IMR-90 (cell line): Measurements from ENCODE around the gene ACTBL2. TPM values are rescaled to one million over a fixed set of nuclear protein-coding genes. Genes with fewer than 3 reads are reported as not detected.

Source experiments
- ATAC-seq: fragments of 200-7000 bp; cut with Tn5 transposase; 2 replicates; pipeline ENCODE4 v1.9.1; 2020; ENCODE audit warnings: low read depth, mild to moderate bottlenecking, moderate library complexity
- BruUV-seq: library from RNA; stranded (reverse); fragments of 400-500 nt; replicated peaks from 2 replicates; lab custom pipeline; 2021; lab: Mats Ljungman, UMichigan
- CTCF ChIA-PET: fragments of 300-600 bp; formaldehyde crosslinking; extraction: SDS; loops from one replicate; lab custom pipeline; 2021; ENCODE audit warnings: antibody characterized with exemption; lab: Yijun Ruan, JAX
- POLR2A ChIA-PET: fragments of 300-600 bp; sonication (Branson Sonifier 250); formaldehyde crosslinking; loops from one replicate; lab custom pipeline; 2022; ENCODE audit warnings: antibody characterized with exemption; ENCODE audit not compliant: unreplicated experiment; lab: Charles Lee
- DNase-seq: peaks from one replicate; pipeline ENCODE4 v3.0.0; 2013
- H2AFZ ChIP-seq: replicated peaks from 2 replicates; pipeline ENCODE3; 2013; ENCODE audit warnings: low read length, mild to moderate bottlenecking; ENCODE audit not compliant: poor library complexity
- H2AK5ac ChIP-seq: 2 replicates; pipeline ENCODE4 v1.6.1; 2013; ENCODE audit warnings: low read depth, low read length, inconsistent platforms
- H2AK9ac ChIP-seq: replicated peaks from 2 replicates; pipeline ENCODE3; 2013; ENCODE audit warnings: mild to moderate bottlenecking, low read depth, low read length, moderate library complexity; ENCODE audit not compliant: poor library complexity
- H2BK120ac ChIP-seq: 2 replicates; pipeline ENCODE4 v1.6.1; 2013; ENCODE audit warnings: low read depth, low read length, inconsistent platforms
- H2BK15ac ChIP-seq: 3 replicates; pipeline ENCODE4 v1.6.1; 2013; ENCODE audit warnings: low read depth, low read length, inconsistent platforms
- H2BK20ac ChIP-seq: 2 replicates; pipeline ENCODE4 v1.6.1; 2013; ENCODE audit warnings: low read depth, mild to moderate bottlenecking, inconsistent platforms, low read length, moderate library complexity
- H2BK5ac ChIP-seq: 2 replicates; pipeline ENCODE4 v1.6.1; 2013; ENCODE audit warnings: mild to moderate bottlenecking, low read depth, low read length, inconsistent platforms; ENCODE audit not compliant: poor library complexity, severe bottlenecking
- H3K14ac ChIP-seq: replicated peaks from 2 replicates; pipeline ENCODE4 v1.6.1; 2013; ENCODE audit warnings: low read depth, low read length, inconsistent platforms
- H3K18ac ChIP-seq: 2 replicates; pipeline ENCODE4 v1.6.1; 2013; ENCODE audit warnings: low read depth, low read length, control low read depth
- H3K23ac ChIP-seq: 2 replicates; pipeline ENCODE4 v1.6.1; 2013; ENCODE audit warnings: low read depth, low read length, inconsistent platforms
- H3K27ac ChIP-seq: 2 replicates; pipeline ENCODE4 v1.5.1; 2013; ENCODE audit warnings: mild to moderate bottlenecking, control low read depth, low read length; ENCODE audit not compliant: insufficient read depth
- H3K27me3 ChIP-seq: 2 replicates; pipeline ENCODE4 v1.6.1; 2013; ENCODE audit warnings: low read length; ENCODE audit not compliant: control insufficient read depth, insufficient read depth
- H3K36me3 ChIP-seq: 2 replicates; pipeline ENCODE4 v1.6.1; 2013; ENCODE audit warnings: low read length, mixed read lengths; ENCODE audit not compliant: control insufficient read depth, insufficient read depth
- H3K4ac ChIP-seq: 2 replicates; pipeline ENCODE4 v1.6.1; 2013; ENCODE audit warnings: low read depth, low read length, inconsistent platforms
- H3K4me1 ChIP-seq: 2 replicates; pipeline ENCODE4 v1.6.1; 2013; ENCODE audit warnings: low read length, mixed read lengths; ENCODE audit not compliant: control insufficient read depth, insufficient read depth
- H3K4me2 ChIP-seq: 2 replicates; pipeline ENCODE4 v1.6.1; 2013; ENCODE audit warnings: low read depth, mild to moderate bottlenecking, control low read depth, low read length, moderate library complexity
- H3K4me3 ChIP-seq: 2 replicates; pipeline ENCODE4 v1.5.1; 2013; ENCODE audit warnings: low read depth, mild to moderate bottlenecking, control low read depth, low read length, moderate library complexity; ENCODE audit not compliant: insufficient read depth
- H3K56ac ChIP-seq: 2 replicates; pipeline ENCODE4 v1.6.1; 2013; ENCODE audit warnings: low read length, inconsistent platforms; ENCODE audit not compliant: insufficient read depth; ENCODE audit errors: extremely low read depth
- H3K79me1 ChIP-seq, 2 experiments: 2 replicates each; pipeline ENCODE4 v1.6.1; 2013; ENCODE audit warnings: low read length in 2 of 2, inconsistent platforms in 1 of 2, low read depth in 1 of 2
- H3K9ac ChIP-seq: 2 replicates; pipeline ENCODE4 v1.6.1; 2013; ENCODE audit warnings: low read depth, low read length, control low read depth
- H3K9me1 ChIP-seq: 2 replicates; pipeline ENCODE4 v1.6.1; 2013; ENCODE audit warnings: low read length, inconsistent platforms; ENCODE audit not compliant: insufficient read depth
- H3K9me3 ChIP-seq: 2 replicates; pipeline ENCODE4 v1.6.1; 2013; ENCODE audit warnings: low read length; ENCODE audit not compliant: control insufficient read depth, insufficient read depth
- H4K20me1 ChIP-seq: 2 replicates; pipeline ENCODE4 v1.6.1; 2013; ENCODE audit warnings: low read length, inconsistent platforms; ENCODE audit not compliant: insufficient read depth
- H4K5ac ChIP-seq: 2 replicates; pipeline ENCODE4 v1.6.1; 2013; ENCODE audit warnings: mild to moderate bottlenecking, low read depth, low read length, control low read depth
- H4K8ac ChIP-seq, 2 experiments: 2 replicates each; pipeline ENCODE4 v1.6.1; 2013; ENCODE audit warnings: low read depth in 2 of 2, low read length in 2 of 2, control low read depth in 1 of 2, inconsistent platforms in 1 of 2
- H4K91ac ChIP-seq: 2 replicates; pipeline ENCODE4 v1.6.1; 2013; ENCODE audit warnings: low read depth, low read length, inconsistent platforms; ENCODE audit not compliant: insufficient read depth
- CHD1 ChIP-seq: IDR thresholded peaks from 2 replicates; pipeline ENCODE4 v1.6.1; 2012; ENCODE audit warnings: low read depth, low read length, improper control_type of control experiment
- FOS ChIP-seq: fragments of 150-350 bp; IDR thresholded peaks from 2 replicates; pipeline ENCODE4 v1.6.1; 2016; ENCODE audit warnings: low read depth, low read length
- MAFK ChIP-seq: IDR thresholded peaks from 2 replicates; pipeline ENCODE4 v1.6.1; 2012; ENCODE audit warnings: low read depth, low read length, improper control_type of control experiment
- MAZ ChIP-seq: IDR thresholded peaks from 2 replicates; pipeline ENCODE4 v1.6.1; 2012; ENCODE audit warnings: low read depth, mild to moderate bottlenecking, low read length, improper control_type of control experiment, moderate library complexity, borderline replicate concordance
- MXI1 ChIP-seq: IDR thresholded peaks from 2 replicates; pipeline ENCODE4 v1.6.1; 2012; ENCODE audit warnings: low read depth, mild to moderate bottlenecking, low read length, moderate library complexity, borderline replicate concordance
- RCOR1 ChIP-seq: IDR thresholded peaks from 2 replicates; pipeline ENCODE4 v1.6.1; 2012; ENCODE audit warnings: mild to moderate bottlenecking, low read length, improper control_type of control experiment; ENCODE audit not compliant: insufficient replicate concordance
- WGBS, 2 experiments: methylation state at CpG; one replicate each; pipeline versions ENCODE4 v1.1.5 to v1.1.7; 2013; ENCODE audit warnings: missing lambda C conversion rate in 2 of 2; ENCODE audit not compliant: insufficient read length in 1 of 2; ENCODE audit errors: extremely low coverage in 2 of 2; 5-methylcytosine and 5-hydroxymethylcytosine counted together
- dilution Hi-C: fragments of 300-500 bp; cut with HindIII; formaldehyde crosslinking; loops from one replicate; pipeline ENCODE4 v1.14.3; 2018; ENCODE audit warnings: low sequenced_read_pairs; ENCODE audit not compliant: unreplicated experiment
- in situ Hi-C: fragments of 300-500 bp; cut with MboI; formaldehyde crosslinking; loops from 3 replicates; pipeline ENCODE4 v1.14.3; 2019; ENCODE audit warnings: low sequenced_read_pairs, inconsistent platforms, mixed read lengths
- intact Hi-C: fragments of 100-400 bp; cut with micrococcal nuclease; formaldehyde crosslinking; loops from 2 replicates; pipeline ENCODE4 v1.10.0; 2022
- polyA plus RNA-seq, 3 experiments: library from polyadenylated mRNA; depleted of rRNA; stranded (reverse); fragments of >200 nt; gene quantifications; 2 replicates each; pipeline ENCODE4 v1.2.3, GENCODE V29; 2012; ENCODE audit warnings: low replicate concordance in 1 of 3
- total RNA-seq: library from RNA; depleted of rRNA; stranded (reverse); fragments of >200 nt; gene quantifications from 2 replicates; pipeline ENCODE4 v1.2.3, GENCODE V29; 2012
- TF ChIP-seq, protein P1 (sequence below): conservative IDR thresholded peaks from 2 replicates; pipeline ENCODE4 v1.5.1; 2012; ENCODE audit warnings: mild to moderate bottlenecking, low read depth, low read length, improper control_type of control experiment
- TF ChIP-seq, protein P2 (sequence below): fragments of 150-350 bp; IDR thresholded peaks from 2 replicates; pipeline ENCODE4 v1.6.1; 2017; ENCODE audit warnings: mild to moderate bottlenecking, antibody characterized with exemption, low read length, low read depth
- TF ChIP-seq, protein P3 (sequence below): fragments of 150-350 bp; IDR thresholded peaks from 2 replicates; pipeline ENCODE4 v1.6.1; 2016; ENCODE audit warnings: low read depth, mild to moderate bottlenecking, low read length, moderate library complexity, borderline replicate concordance

The ACTBL2 gene
- total and polyA plus RNA-seq, 2 of the 4 experiments (the other 2 are of a cell fraction) = 0.29 to 1.6 TPM

DNA sequence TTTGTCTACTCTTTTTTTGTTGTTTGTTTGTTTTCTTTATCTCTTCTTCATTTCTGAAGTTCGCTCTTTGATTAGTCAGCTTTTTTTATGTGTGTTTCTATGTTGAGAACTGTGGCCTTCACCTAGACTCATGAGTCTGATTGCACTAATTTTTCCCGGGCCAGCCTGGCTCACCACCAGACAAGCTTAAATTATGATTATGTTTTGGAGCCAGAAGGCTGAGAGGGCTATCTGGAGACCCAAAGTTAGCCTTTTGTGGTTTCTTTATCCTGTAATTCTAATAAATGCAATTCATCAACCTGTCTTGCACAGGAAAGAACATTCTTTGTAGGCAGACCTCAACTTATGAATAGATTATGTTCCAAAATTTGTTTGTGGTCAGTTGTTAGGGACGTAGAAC, 20.8 kb upstream of the ACTBL2 start:
- BruUV-seq = no TSS peak
- Histone ChIP-seq H3K27ac (no peak overlapping the region), H3K23ac (no peak overlapping the region), H3K4ac (no peak overlapping the region), H3K9me1 (peaks cover 5% of the 10 kb centered on the region; the same call in 1 of the 2 replicates), H3K36me3 (no peaks in the 10 kb centered on the region), H3K79me1 (no peaks in the 10 kb centered on the region), H2BK15ac (no peak overlapping the region), H3K4me1 (peaks cover 8% of the 10 kb centered on the region), H3K27me3 (no peaks in the 10 kb centered on the region), H2AFZ (no peak overlapping the region), H3K14ac (no peak overlapping the region), H3K4me2 (no peak overlapping the region), H2BK5ac (no peak overlapping the region), H3K9me3 (no peaks in the 10 kb centered on the region), H2AK9ac (no peak overlapping the region), H3K56ac (no peak overlapping the region), H4K91ac (no peak overlapping the region), H2BK20ac (no peak overlapping the region), H4K5ac (no peak overlapping the region), H3K18ac (no peak overlapping the region), H3K4me3 (no peak overlapping the region), H3K9ac (no peak overlapping the region), H4K20me1 (no peaks in the 10 kb centered on the region), H2BK120ac (peak overlapping the region; percentile 11; the same call in 1 of the 2 replicates), H2AK5ac (no peak overlapping the region), H4K8ac (no peak overlapping the region)
- WGBS, 2 experiments = no CpG with 5 or more reads among the region's 3 CpGs
- intact Hi-C loops (no loop called here), in situ Hi-C loops (loop anchor here (10.0 kb wide), 2 partner anchors 381 to 961 kb away; partner anchors contain the start of gene PLK2), dilution Hi-C loops (no loop called here)
- DNase-seq = no peak
- TF ChIP-seq, protein P1, sequence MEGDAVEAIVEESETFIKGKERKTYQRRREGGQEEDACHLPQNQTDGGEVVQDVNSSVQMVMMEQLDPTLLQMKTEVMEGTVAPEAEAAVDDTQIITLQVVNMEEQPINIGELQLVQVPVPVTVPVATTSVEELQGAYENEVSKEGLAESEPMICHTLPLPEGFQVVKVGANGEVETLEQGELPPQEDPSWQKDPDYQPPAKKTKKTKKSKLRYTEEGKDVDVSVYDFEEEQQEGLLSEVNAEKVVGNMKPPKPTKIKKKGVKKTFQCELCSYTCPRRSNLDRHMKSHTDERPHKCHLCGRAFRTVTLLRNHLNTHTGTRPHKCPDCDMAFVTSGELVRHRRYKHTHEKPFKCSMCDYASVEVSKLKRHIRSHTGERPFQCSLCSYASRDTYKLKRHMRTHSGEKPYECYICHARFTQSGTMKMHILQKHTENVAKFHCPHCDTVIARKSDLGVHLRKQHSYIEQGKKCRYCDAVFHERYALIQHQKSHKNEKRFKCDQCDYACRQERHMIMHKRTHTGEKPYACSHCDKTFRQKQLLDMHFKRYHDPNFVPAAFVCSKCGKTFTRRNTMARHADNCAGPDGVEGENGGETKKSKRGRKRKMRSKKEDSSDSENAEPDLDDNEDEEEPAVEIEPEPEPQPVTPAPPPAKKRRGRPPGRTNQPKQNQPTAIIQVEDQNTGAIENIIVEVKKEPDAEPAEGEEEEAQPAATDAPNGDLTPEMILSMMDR = no peak
- TF ChIP-seq, protein P2, sequence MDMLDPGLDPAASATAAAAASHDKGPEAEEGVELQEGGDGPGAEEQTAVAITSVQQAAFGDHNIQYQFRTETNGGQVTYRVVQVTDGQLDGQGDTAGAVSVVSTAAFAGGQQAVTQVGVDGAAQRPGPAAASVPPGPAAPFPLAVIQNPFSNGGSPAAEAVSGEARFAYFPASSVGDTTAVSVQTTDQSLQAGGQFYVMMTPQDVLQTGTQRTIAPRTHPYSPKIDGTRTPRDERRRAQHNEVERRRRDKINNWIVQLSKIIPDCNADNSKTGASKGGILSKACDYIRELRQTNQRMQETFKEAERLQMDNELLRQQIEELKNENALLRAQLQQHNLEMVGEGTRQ = no peak
- TF ChIP-seq, protein P3, sequence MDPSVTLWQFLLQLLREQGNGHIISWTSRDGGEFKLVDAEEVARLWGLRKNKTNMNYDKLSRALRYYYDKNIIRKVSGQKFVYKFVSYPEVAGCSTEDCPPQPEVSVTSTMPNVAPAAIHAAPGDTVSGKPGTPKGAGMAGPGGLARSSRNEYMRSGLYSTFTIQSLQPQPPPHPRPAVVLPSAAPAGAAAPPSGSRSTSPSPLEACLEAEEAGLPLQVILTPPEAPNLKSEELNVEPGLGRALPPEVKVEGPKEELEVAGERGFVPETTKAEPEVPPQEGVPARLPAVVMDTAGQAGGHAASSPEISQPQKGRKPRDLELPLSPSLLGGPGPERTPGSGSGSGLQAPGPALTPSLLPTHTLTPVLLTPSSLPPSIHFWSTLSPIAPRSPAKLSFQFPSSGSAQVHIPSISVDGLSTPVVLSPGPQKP = no peak
- TF ChIP-seq CHD1 (no peak), MXI1 (no peak), MAFK (peak; percentile 84), MAZ (no peak), FOS (no peak), RCOR1 (no peak)
- ATAC-seq = no peak
- POLR2A ChIA-PET = no interaction called here
- CTCF ChIA-PET = no interaction called here
